DND-41 (cell line): ENCODE data around the gene COMTD1.

Experiments
- ATAC-seq: fragments of 200-7000 bp; cut with Tn5 transposase; 3 replicates; pipeline ENCODE4 v1.9.1; 2021; ENCODE audit warnings: low read depth; ENCODE audit not compliant: insufficient read depth
- DNase-seq: peaks from one replicate; pipeline ENCODE4 v3.0.0-alpha.2; 2020
- H2AFZ ChIP-seq: 2 replicates; pipeline ENCODE4 v1.6.0; 2012; ENCODE audit warnings: low read depth, low read length
- H3K27ac ChIP-seq: 2 replicates; pipeline ENCODE4 v1.5.1; 2012; ENCODE audit warnings: low read length, inconsistent platforms
- H3K27me3 ChIP-seq: fragments of 200-600 bp; sonication (generic); 2 replicates; pipeline ENCODE4 v1.6.0; 2012; ENCODE audit warnings: low read length, mild to moderate bottlenecking, inconsistent platforms; ENCODE audit not compliant: insufficient read depth, poor library complexity
- H3K36me3 ChIP-seq: 2 replicates; pipeline ENCODE4 v1.5.1; 2012; ENCODE audit warnings: low read length, inconsistent platforms; ENCODE audit not compliant: insufficient read depth
- H3K4me1 ChIP-seq: 2 replicates; pipeline ENCODE4 v1.5.1; 2012; ENCODE audit warnings: mild to moderate bottlenecking, low read length; ENCODE audit not compliant: insufficient read depth
- H3K4me2 ChIP-seq: 2 replicates; pipeline ENCODE4 v1.6.0; 2012; ENCODE audit warnings: mild to moderate bottlenecking, moderate library complexity, low read length, inconsistent platforms; ENCODE audit not compliant: insufficient read depth
- H3K4me3 ChIP-seq, 2 experiments: fragments of 200-600 bp in 1 of 2; shearing (Covaris generic) in 1 of 2; 2 replicates each; pipeline ENCODE4 v1.5.1; 2012 to 2016; ENCODE audit warnings: inconsistent platforms in 2 of 2, low read length in 2 of 2, mild to moderate bottlenecking in 2 of 2, low read depth in 1 of 2, moderate library complexity in 1 of 2
- H3K79me2 ChIP-seq: 2 replicates; pipeline ENCODE4 v1.6.0; 2012; ENCODE audit warnings: low read length, inconsistent platforms; ENCODE audit not compliant: insufficient read depth
- H3K9ac ChIP-seq: 2 replicates; pipeline ENCODE4 v1.6.0; 2012; ENCODE audit warnings: low read depth, mild to moderate bottlenecking, inconsistent platforms, low read length, moderate library complexity
- H3K9me3 ChIP-seq: 2 replicates; pipeline ENCODE4 v1.5.1; 2012; ENCODE audit warnings: low read length, moderate library complexity, mild to moderate bottlenecking, inconsistent platforms; ENCODE audit not compliant: insufficient read depth, severe bottlenecking
- H4K20me1 ChIP-seq: 2 replicates; pipeline ENCODE4 v1.6.0; 2012; ENCODE audit warnings: low read length; ENCODE audit not compliant: insufficient read depth
- EZH2 ChIP-seq: IDR thresholded peaks from 3 replicates; pipeline ENCODE4 v1.6.1; 2012; ENCODE audit warnings: borderline replicate concordance, low read depth, mild to moderate bottlenecking, moderate library complexity, low read length, inconsistent platforms; ENCODE audit not compliant: severe bottlenecking
- TF ChIP-seq, protein P1 (sequence below): IDR thresholded peaks from 2 replicates; pipeline ENCODE4 v1.5.1; 2012; ENCODE audit warnings: borderline replicate concordance, low read length, moderate library complexity, mild to moderate bottlenecking; ENCODE audit not compliant: poor library complexity, severe bottlenecking; ENCODE audit errors: extremely low read depth

Gene COMTD1

DNA sequence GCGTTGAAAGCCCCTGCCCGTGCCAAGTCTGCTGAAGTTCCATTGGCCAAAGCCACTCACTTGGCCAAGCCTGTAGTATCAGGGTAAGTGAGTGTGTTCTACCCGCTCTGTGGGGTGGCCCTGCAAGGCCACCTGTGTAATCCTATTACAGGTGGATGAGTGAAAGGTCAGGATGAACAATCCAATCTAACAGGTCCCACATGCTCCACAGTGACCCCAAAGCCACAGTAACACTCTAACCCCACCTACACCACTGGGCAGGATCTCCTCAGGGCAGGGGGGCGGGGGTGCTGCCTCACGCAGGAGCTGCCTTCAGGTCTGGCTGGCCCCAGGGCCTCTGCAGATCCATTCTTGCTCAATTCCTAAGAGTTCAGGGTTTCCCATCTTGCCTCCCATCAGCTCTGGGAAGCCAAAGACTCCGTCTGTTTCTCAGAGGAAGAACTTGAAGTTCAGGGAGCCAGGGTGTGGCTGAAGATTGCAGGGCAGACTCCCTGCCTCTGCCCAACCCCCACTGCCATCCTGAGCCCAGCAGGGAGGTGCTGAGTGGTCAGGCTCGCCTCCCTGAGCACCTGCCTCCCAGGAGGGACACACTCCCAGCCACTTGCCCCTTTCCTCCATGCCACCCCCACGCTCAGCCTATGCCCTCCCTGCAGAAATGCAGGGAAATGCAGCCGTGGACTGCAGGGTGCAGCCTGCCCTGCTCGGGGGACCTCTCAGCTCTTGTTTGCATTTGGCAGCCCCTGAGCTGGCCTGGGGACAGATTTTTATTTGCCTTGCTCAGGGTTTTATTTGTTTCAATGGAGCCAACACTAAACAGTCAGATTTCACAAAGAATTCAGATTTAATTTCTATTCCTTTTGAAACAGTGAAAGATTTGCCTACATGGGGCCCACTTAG is 9.8 kb upstream of the COMTD1 start:
- H3K4me2 ChIP-seq = no peak overlapping the region
- DNase-seq (no peak), ATAC-seq (no peak)
- H2AFZ ChIP-seq = no peak overlapping the region
- H3K27me3 ChIP-seq = no peaks in the 10 kb centered on the region
- H3K9ac ChIP-seq = no peak overlapping the region
- TF ChIP-seq, protein P1, sequence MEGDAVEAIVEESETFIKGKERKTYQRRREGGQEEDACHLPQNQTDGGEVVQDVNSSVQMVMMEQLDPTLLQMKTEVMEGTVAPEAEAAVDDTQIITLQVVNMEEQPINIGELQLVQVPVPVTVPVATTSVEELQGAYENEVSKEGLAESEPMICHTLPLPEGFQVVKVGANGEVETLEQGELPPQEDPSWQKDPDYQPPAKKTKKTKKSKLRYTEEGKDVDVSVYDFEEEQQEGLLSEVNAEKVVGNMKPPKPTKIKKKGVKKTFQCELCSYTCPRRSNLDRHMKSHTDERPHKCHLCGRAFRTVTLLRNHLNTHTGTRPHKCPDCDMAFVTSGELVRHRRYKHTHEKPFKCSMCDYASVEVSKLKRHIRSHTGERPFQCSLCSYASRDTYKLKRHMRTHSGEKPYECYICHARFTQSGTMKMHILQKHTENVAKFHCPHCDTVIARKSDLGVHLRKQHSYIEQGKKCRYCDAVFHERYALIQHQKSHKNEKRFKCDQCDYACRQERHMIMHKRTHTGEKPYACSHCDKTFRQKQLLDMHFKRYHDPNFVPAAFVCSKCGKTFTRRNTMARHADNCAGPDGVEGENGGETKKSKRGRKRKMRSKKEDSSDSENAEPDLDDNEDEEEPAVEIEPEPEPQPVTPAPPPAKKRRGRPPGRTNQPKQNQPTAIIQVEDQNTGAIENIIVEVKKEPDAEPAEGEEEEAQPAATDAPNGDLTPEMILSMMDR = no peak
- no peak for TF ChIP-seq EZH2
- H3K4me1 ChIP-seq = no peaks in the 10 kb centered on the region
- H3K79me2 ChIP-seq = no peaks in the 10 kb centered on the region
- no peaks in the 10 kb centered on the region for H3K36me3 ChIP-seq
- H3K4me3 ChIP-seq = no peak overlapping the region
- H4K20me1 ChIP-seq = no peaks in the 10 kb centered on the region
- H3K9me3 ChIP-seq = no peaks in the 10 kb centered on the region
- H3K27ac ChIP-seq = no peak overlapping the region

DNA sequence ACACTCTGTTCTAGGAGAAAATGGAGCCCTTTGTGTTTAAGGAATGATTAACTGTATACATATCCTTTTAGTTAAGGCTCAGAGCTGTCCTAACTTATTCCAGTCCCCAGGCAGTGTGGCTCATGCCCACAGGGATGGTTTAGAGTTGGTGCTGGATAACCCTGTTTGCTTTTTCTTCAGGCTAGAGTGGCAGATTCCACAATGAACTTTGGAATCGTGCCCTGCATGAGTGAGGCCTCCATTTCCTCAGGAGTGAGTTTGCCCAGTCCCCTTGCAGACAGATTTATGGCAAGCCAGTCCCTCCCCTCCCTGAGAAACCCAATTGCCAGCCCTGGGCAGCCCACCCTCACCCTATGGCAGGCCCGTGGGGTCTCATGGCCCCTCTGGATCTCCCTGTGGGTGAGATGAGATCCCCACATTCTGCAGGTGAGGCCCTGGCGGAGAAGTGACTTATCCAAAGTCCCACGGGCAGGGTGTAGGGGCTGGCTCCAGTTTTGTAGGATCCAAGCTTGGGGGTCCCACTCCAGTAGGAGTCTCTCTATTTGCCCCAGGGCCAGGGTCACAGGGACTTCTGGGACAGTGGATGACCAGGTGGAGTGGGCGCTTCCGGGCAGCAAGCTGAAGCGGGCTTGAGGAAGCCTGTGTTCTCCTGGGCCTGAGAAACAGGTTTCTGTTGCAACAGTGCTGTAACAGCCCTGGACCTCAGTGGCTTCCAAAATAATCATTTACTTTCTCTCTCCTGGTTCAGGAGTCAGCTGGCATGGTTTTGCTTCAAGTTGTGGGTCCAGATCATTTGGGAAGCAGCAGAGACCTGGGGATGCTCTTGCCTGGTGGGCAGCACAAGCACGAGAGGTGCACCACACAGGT is 9.0 kb upstream of the COMTD1 start:
- Histone ChIP-seq H3K36me3 (no peaks in the 10 kb centered on the region), H3K9ac (no peak overlapping the region), H3K9me3 (no peaks in the 10 kb centered on the region), H3K79me2 (no peaks in the 10 kb centered on the region), H3K27me3 (no peaks in the 10 kb centered on the region), H3K4me1 (no peaks in the 10 kb centered on the region), H3K4me2 (no peak overlapping the region), H2AFZ (no peak overlapping the region), H3K27ac (no peak overlapping the region), H4K20me1 (no peaks in the 10 kb centered on the region), H3K4me3 (no peak overlapping the region)
- TF ChIP-seq, protein P1 = no peak
- TF ChIP-seq EZH2 = no peak
- DNase-seq = no peak
- no peak for ATAC-seq

DNA sequence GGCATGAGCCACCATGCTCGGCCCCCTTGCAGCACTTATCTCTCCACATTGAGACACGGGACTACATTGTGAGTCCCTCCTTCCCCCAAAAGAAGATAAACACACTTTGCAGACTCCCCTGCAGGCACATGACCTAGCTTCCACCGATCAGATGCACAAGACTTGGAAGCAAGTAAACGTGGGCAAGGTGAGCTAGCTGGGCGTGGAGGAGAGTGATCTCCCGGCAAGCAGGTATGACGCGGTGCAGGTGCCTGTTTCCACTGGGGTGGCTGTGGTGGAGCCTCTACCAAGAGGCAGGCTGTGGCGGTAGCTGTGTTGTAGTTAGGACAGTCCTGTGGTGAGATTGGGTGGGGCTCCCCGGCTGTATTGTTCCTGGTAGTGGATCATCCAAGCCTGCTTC is 7.7 kb upstream of the COMTD1 start:
- no peak overlapping the region for H2AFZ ChIP-seq
- ATAC-seq = no peak
- H4K20me1 ChIP-seq = no peaks in the 10 kb centered on the region
- no peak overlapping the region for H3K4me2 ChIP-seq
- H3K79me2 ChIP-seq = no peaks in the 10 kb centered on the region
- H3K9ac ChIP-seq = no peak overlapping the region
- no peak for DNase-seq
- no peaks in the 10 kb centered on the region for H3K9me3 ChIP-seq
- no peaks in the 10 kb centered on the region for H3K4me1 ChIP-seq
- H3K27me3 ChIP-seq = no peaks in the 10 kb centered on the region
- no peak overlapping the region for H3K27ac ChIP-seq
- no peak overlapping the region for H3K4me3 ChIP-seq
- TF ChIP-seq, protein P1 = no peak
- no peak for TF ChIP-seq EZH2
- H3K36me3 ChIP-seq = no peaks in the 10 kb centered on the region
